HCT116 (cell line): ENCODE results near the gene GSTT4. TPM values are rescaled to one million over a fixed set of nuclear protein-coding genes. Genes with fewer than 3 reads are reported as not detected.
A peak's percentile ranks its signal among the peaks of the same experiment; 100 is the strongest.
"Not testable (repeated sequence)": the region's sequence is repeated elsewhere in the genome, so short reads cannot be mapped to it uniquely, and the experiment has no call there.

Source experiments
- ATAC-seq: fragments of 200-7000 bp; cut with Tn5 transposase; 2 replicates; pipeline ENCODE4 v1.9.1; 2020; ENCODE audit warnings: mild to moderate bottlenecking, moderate library complexity
- BruUV-seq: library from RNA; stranded (reverse); fragments of 400-500 nt; replicated peaks from 2 replicates; lab custom pipeline; 2021; lab: Mats Ljungman, UMichigan
- CTCF ChIA-PET: fragments of 300-600 bp; sonication (Branson Sonifier 250); formaldehyde crosslinking; loops from one replicate; lab custom pipeline; 2021; ENCODE audit warnings: antibody characterized with exemption; lab: Charles Lee
- POLR2A ChIA-PET: fragments of 300-600, 350-600 bp; sonication (Branson Sonifier 250); formaldehyde crosslinking; loops from one replicate; lab custom pipeline; 2021; ENCODE audit warnings: antibody characterized with exemption; lab: Charles Lee
- RAD21 ChIA-PET, 2 experiments: fragments of 300-600 bp; sonication (Branson Sonifier 250); formaldehyde crosslinking; loops; one replicate each; lab custom pipeline; 2023; ENCODE audit warnings: low total read pairs in 2 of 2; ENCODE audit not compliant: uncharacterized antibody in 2 of 2, unreplicated experiment in 2 of 2, low non-redundant PET in 1 of 2; lab: Charles Lee
- DNase-seq: peaks from one replicate; pipeline ENCODE4 v3.0.0-alpha.2; 2010; ENCODE audit warnings: low read depth, low spot score
- H2AFZ ChIP-seq: fragments of 200-600 bp; shearing (Covaris generic), sonication (generic); 2 replicates; pipeline ENCODE4 v1.6.1; 2017; ENCODE audit warnings: low read depth, mixed run types, mixed read lengths, antibody characterized with exemption, low read length; ENCODE audit not compliant: poor library complexity, severe bottlenecking
- H3K27ac ChIP-seq: 2 replicates; pipeline ENCODE4 v1.5.1; 2012; ENCODE audit warnings: low read depth, low read length
- H3K27me3 ChIP-seq: fragments of 200-600 bp; sonication (generic); 2 replicates; pipeline ENCODE4 v1.6.1; 2016; ENCODE audit warnings: mixed run types, low read length, mixed read lengths; ENCODE audit not compliant: insufficient read depth
- H3K36me3 ChIP-seq, 2 experiments: fragments of 200-500 bp in 1 of 2; fragments of 200-600 bp in 1 of 2; sonication (Bioruptor generic) in 1 of 2; sonication (generic) in 1 of 2; 2 replicates each; pipeline versions ENCODE4 v1.5.1 to v1.6.1; 2014 to 2016; ENCODE audit warnings: low read length in 2 of 2, inconsistent platforms in 1 of 2, mixed read lengths in 1 of 2, mixed run types in 1 of 2; ENCODE audit not compliant: insufficient read depth in 2 of 2, control insufficient read depth in 1 of 2
- H3K4me1 ChIP-seq, 2 experiments: fragments of 200-600 bp in 1 of 2; sonication (generic) in 1 of 2; 2 replicates each; pipeline versions ENCODE4 v1.5.1 to v1.6.1; 2012 to 2017; ENCODE audit warnings: low read length in 2 of 2, inconsistent platforms in 1 of 2, mild to moderate bottlenecking in 1 of 2, mixed read lengths in 1 of 2, mixed run types in 1 of 2, moderate library complexity in 1 of 2; ENCODE audit not compliant: insufficient read depth in 2 of 2, control insufficient read depth in 1 of 2
- H3K4me2 ChIP-seq: fragments of 200-600 bp; sonication (generic); 2 replicates; pipeline ENCODE4 v1.6.1; 2017; ENCODE audit warnings: mixed run types, low read length, mixed read lengths
- H3K4me3 ChIP-seq, 2 experiments: fragments of 200-600 bp in 1 of 2; sonication (generic) in 1 of 2; replicated peaks in 1 of 2; 2 replicates each; pipeline ENCODE4 v1.5.1; 2011 to 2016; ENCODE audit warnings: low read length in 2 of 2, control low read depth in 1 of 2, low read depth in 1 of 2, mild to moderate bottlenecking in 1 of 2, mixed read lengths in 1 of 2, mixed run types in 1 of 2
- H3K79me2 ChIP-seq: fragments of 200-600 bp; sonication (generic); 2 replicates; pipeline ENCODE4 v1.6.1; 2017; ENCODE audit warnings: mild to moderate bottlenecking, mixed run types, low read length, moderate library complexity, mixed read lengths; ENCODE audit not compliant: insufficient read depth
- H3K9ac ChIP-seq: fragments of 200-600 bp; sonication (generic); 2 replicates; pipeline ENCODE4 v1.6.1; 2016; ENCODE audit warnings: low read length, mixed read lengths
- H3K9me2 ChIP-seq: fragments of 200-600 bp; sonication (generic), shearing (Covaris generic); 2 replicates; pipeline ENCODE4 v1.6.1; 2017; ENCODE audit warnings: mixed run types, mild to moderate bottlenecking, moderate library complexity; ENCODE audit not compliant: insufficient read depth
- H3K9me3 ChIP-seq, 2 experiments: fragments of 200-500 bp in 1 of 2; fragments of 200-600 bp in 1 of 2; sonication (Bioruptor generic) in 1 of 2; sonication (generic) in 1 of 2; 2 replicates each; pipeline ENCODE4 v1.6.1; 2014 to 2017; ENCODE audit warnings: low read length in 2 of 2, mixed read lengths in 2 of 2, inconsistent platforms in 1 of 2, low read depth in 1 of 2, mild to moderate bottlenecking in 1 of 2, mixed run types in 1 of 2, moderate library complexity in 1 of 2; ENCODE audit not compliant: control insufficient read depth in 1 of 2, insufficient read depth in 1 of 2
- H4K20me1 ChIP-seq: fragments of 200-600 bp; sonication (generic), shearing (Covaris generic); 2 replicates; pipeline ENCODE4 v1.6.1; 2017; ENCODE audit warnings: mixed run types, mild to moderate bottlenecking, moderate library complexity; ENCODE audit not compliant: insufficient read depth
- CEBPB ChIP-seq: IDR thresholded peaks from 2 replicates; pipeline ENCODE4 v1.6.1; 2012; ENCODE audit warnings: low read depth
- ELF1 ChIP-seq: IDR thresholded peaks from 2 replicates; pipeline ENCODE4 v1.6.1; 2012; ENCODE audit warnings: low read depth, borderline replicate concordance
- POLR2A ChIP-seq: IDR thresholded peaks from 2 replicates; pipeline ENCODE4 v1.7.0; 2011; ENCODE audit warnings: borderline replicate concordance; ENCODE audit not compliant: insufficient read depth, insufficient read length; ENCODE audit errors: extremely low read depth
- RAD21 ChIP-seq: IDR thresholded peaks from 2 replicates; pipeline ENCODE4 v1.6.1; 2012; ENCODE audit warnings: low read depth, mild to moderate bottlenecking
- SP1 ChIP-seq: IDR thresholded peaks from 2 replicates; pipeline ENCODE4 v1.6.1; 2012; ENCODE audit warnings: low read depth
- TCF7L2 ChIP-seq: IDR thresholded peaks from 2 replicates; pipeline ENCODE4 v1.7.0; 2011; ENCODE audit warnings: borderline replicate concordance, inconsistent platforms; ENCODE audit not compliant: insufficient read depth, insufficient read length; ENCODE audit errors: extremely low read depth
- ZNF274 ChIP-seq: fragments of 200-500 bp; sonication (Bioruptor generic); IDR thresholded peaks from 2 replicates; pipeline ENCODE4 v1.6.1; 2014; ENCODE audit warnings: mild to moderate bottlenecking, low read depth, low read length, inconsistent platforms
- intact Hi-C: fragments of 100-400 bp; cut with micrococcal nuclease; formaldehyde crosslinking; loops from 2 replicates; pipeline ENCODE4 v1.10.0; 2022
- total RNA-seq: library from RNA; stranded (reverse); gene quantifications from one replicate; pipeline ENCODE4 v1.2.1, GENCODE V29; 2021; ENCODE audit not compliant: unreplicated experiment
- TF ChIP-seq, protein P1 (sequence below): IDR thresholded peaks from 2 replicates; pipeline ENCODE4 v1.6.1; 2011; ENCODE audit warnings: mild to moderate bottlenecking, low read length, moderate library complexity; ENCODE audit not compliant: insufficient replicate concordance; ENCODE audit errors: extremely low read depth

GSTT4 gene
- total RNA-seq, 1 experiment from 2014 or later = not detected

DNA sequence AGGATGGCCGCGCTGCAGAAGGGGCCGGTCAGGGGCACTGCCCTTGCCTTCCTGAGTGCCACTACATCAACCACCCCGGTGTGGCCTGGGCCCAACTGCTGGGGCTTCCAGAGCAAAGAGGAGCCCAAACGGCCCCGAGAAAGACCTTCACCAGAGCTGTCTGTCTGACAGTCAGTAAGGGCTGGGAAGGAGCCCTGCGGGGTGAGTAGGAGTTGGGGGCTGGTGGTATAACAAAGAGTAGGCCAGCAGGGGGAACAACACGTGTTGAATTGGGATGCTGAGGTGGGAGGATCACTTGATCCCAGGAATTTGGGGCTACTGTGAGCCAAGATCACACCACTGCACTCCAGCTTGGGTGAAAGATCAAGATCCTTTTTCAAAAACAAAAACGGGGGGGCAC is 3.9 kb downstream of the GSTT4 start:
- Histone ChIP-seq H3K4me1 (peaks cover 0 to 12% of the 10 kb centered on the region in 2 experiments; a peak in 2 of 4 replicates), H3K4me3 (no peak overlapping the region), H3K36me3 (no peaks in the 10 kb centered on the region), H3K9ac (no peak overlapping the region), H3K9me3 (no peaks in the 10 kb centered on the region), H3K79me2 (no peaks in the 10 kb centered on the region), H3K9me2 (no peaks in the 10 kb centered on the region), H2AFZ (no peak overlapping the region), H3K27me3 (no peaks in the 10 kb centered on the region), H3K4me2 (no peak overlapping the region), H3K27ac (no peak overlapping the region), H4K20me1 (no peaks in the 10 kb centered on the region)
- DNase-seq = no peak
- CTCF ChIA-PET = no interaction called here
- TF ChIP-seq TCF7L2 (no peak), CEBPB (no peak)
- BruUV-seq = no TSS peak
- peak; percentile 11; the same call in 1 of the 2 replicates for ATAC-seq
- RAD21 ChIA-PET = no interaction called here
- intact Hi-C loops = no loop called here
- POLR2A ChIA-PET = interaction anchor here (1.4 kb wide), 1 partner anchor 10 kb away, joined by 3 read pairs; the partner anchor contains the start of gene CABIN1

GRCh38 chr22:23999779-24000178 is 5.5 kb downstream of the GSTT4 start:
- intact Hi-C loops = not testable (repeated sequence)

GRCh38 chr22:23997092-23997491 is 8.2 kb downstream of the GSTT4 start:
- intact Hi-C loops = no loop called here
- Histone ChIP-seq H3K9me2 (no peaks in the 10 kb centered on the region), H4K20me1 (no peaks in the 10 kb centered on the region), H3K36me3 (no peaks in the 10 kb centered on the region), H3K27me3 (no peaks in the 10 kb centered on the region), H3K27ac (no peak overlapping the region), H3K4me1 (peaks cover 0 to 11% of the 10 kb centered on the region in 2 experiments; a peak in 2 of 4 replicates), H2AFZ (no peak overlapping the region), H3K79me2 (no peaks in the 10 kb centered on the region), H3K4me2 (no peak overlapping the region), H3K9me3 (no peaks in the 10 kb centered on the region), H3K9ac (no peak overlapping the region), H3K4me3 (no peak overlapping the region)
- POLR2A ChIA-PET = no interaction called here
- ATAC-seq = no peak
- RAD21 ChIA-PET = no interaction called here
- no TSS peak for BruUV-seq
- CTCF ChIA-PET = no interaction called here
- no peak for DNase-seq
- TF ChIP-seq SP1 = no peak
- no peak for TF ChIP-seq TCF7L2
- TF ChIP-seq ELF1 = no peak
- no peak for TF ChIP-seq POLR2A
- TF ChIP-seq RAD21 = no peak
- no peak for TF ChIP-seq ZNF274
- TF ChIP-seq, protein P1, sequence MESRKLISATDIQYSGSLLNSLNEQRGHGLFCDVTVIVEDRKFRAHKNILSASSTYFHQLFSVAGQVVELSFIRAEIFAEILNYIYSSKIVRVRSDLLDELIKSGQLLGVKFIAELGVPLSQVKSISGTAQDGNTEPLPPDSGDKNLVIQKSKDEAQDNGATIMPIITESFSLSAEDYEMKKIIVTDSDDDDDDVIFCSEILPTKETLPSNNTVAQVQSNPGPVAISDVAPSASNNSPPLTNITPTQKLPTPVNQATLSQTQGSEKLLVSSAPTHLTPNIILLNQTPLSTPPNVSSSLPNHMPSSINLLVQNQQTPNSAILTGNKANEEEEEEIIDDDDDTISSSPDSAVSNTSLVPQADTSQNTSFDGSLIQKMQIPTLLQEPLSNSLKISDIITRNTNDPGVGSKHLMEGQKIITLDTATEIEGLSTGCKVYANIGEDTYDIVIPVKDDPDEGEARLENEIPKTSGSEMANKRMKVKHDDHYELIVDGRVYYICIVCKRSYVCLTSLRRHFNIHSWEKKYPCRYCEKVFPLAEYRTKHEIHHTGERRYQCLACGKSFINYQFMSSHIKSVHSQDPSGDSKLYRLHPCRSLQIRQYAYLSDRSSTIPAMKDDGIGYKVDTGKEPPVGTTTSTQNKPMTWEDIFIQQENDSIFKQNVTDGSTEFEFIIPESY = no peak

More at GRCh38 chr22:23999779-24000178, 5.5 kb downstream of the GSTT4 start:
- H3K9me2 ChIP-seq, H3K27ac ChIP-seq, H3K9me3 ChIP-seq, CTCF ChIA-PET, H4K20me1 ChIP-seq, BruUV-seq, H3K4me2 ChIP-seq, RAD21 ChIA-PET, ATAC-seq, H3K36me3 ChIP-seq, POLR2A ChIA-PET, H2AFZ ChIP-seq, H3K79me2 ChIP-seq, DNase-seq, H3K27me3 ChIP-seq, H3K9ac ChIP-seq, H3K4me3 ChIP-seq: not testable (repeated sequence)
- H3K4me1 ChIP-seq = peaks cover 0 to 12% of the 10 kb centered on the region in 2 experiments; a peak in 2 of 4 replicates
